Aorta (tissue), 5 donors: ENCODE data around the gene DDX25. TPM values are rescaled to one million over a fixed set of nuclear protein-coding genes. Genes with fewer than 3 reads are reported as not detected.
"Not testable (repeated sequence)": the region's sequence is repeated elsewhere in the genome, so short reads cannot be mapped to it uniquely, and the experiment has no call there.

Source experiments
- ATAC-seq: fragments of 200-7000 bp; cut with Tn5 transposase; one replicate; pipeline ENCODE4 v1.9.1; 2022; ENCODE audit warnings: moderate library complexity; ENCODE audit not compliant: low FRiP score
- DNase-seq, 2 donors: peaks; one replicate each; pipeline ENCODE4 v3.0.0-alpha.2; 2020
- H3K27ac ChIP-seq, 2 donors: one replicate each; pipeline ENCODE4 v1.5.1; 2013; ENCODE audit warnings: low read length in 2 of 2, mild to moderate bottlenecking in 2 of 2, moderate library complexity in 2 of 2, control low read depth in 1 of 2, inconsistent platforms in 1 of 2, low read depth in 1 of 2
- H3K27me3 ChIP-seq, 2 donors: one replicate each; pipeline ENCODE4 v1.6.1; 2013; ENCODE audit warnings: control low read depth in 1 of 2, low read length in 1 of 2, mild to moderate bottlenecking in 1 of 2, moderate library complexity in 1 of 2; ENCODE audit not compliant: insufficient read depth in 2 of 2, control insufficient read depth in 1 of 2
- H3K36me3 ChIP-seq, 2 donors: one replicate each; pipeline ENCODE4 v1.6.1; 2013; ENCODE audit warnings: control low read depth in 1 of 2, low read length in 1 of 2, mild to moderate bottlenecking in 1 of 2; ENCODE audit not compliant: insufficient read depth in 2 of 2, control insufficient read depth in 1 of 2
- H3K4me1 ChIP-seq, 2 donors: one replicate each; pipeline ENCODE4 v1.6.1; 2013; ENCODE audit warnings: low read length in 2 of 2, control low read depth in 1 of 2, mild to moderate bottlenecking in 1 of 2, moderate library complexity in 1 of 2; ENCODE audit not compliant: insufficient read depth in 2 of 2, control insufficient read depth in 1 of 2
- H3K4me3 ChIP-seq, 2 donors: one replicate each; pipeline ENCODE4 v1.5.1; 2013; ENCODE audit warnings: low read length in 2 of 2, control low read depth in 1 of 2, mild to moderate bottlenecking in 1 of 2
- H3K9me3 ChIP-seq: one replicate; pipeline ENCODE4 v1.6.1; 2013; ENCODE audit warnings: mild to moderate bottlenecking, low read length; ENCODE audit not compliant: control insufficient read depth
- WGBS, 2 donors: extraction: QIAGEN DNeasy Blood & Tissue Kit; methylation state at CpG; one replicate each; pipeline ENCODE4 v1.1.7; 2013; 5-methylcytosine and 5-hydroxymethylcytosine counted together
- intact Hi-C, 2 donors: fragments of 100-400 bp; cut with DNase I; formaldehyde crosslinking; loops; one replicate each; pipeline versions ENCODE4 v1.14.2 to v1.15.0; 2022
- polyA plus RNA-seq, 2 donors: library from polyadenylated mRNA; stranded (reverse); fragments of 200-250 nt; gene quantifications; one replicate each; pipeline ENCODE4 v1.2.3, GENCODE V29; 2013
- total RNA-seq, 2 donors: library from RNA; stranded (reverse); fragmentation: NEBNext Ultra II Directional; extraction: Animal tissue kit (Norgen Biotek cat#: 25700); gene quantifications; one replicate each; pipeline ENCODE4 v1.2.1, GENCODE V29; 2021
- donor health status: healthy with polysubstance abuse.
- donor health status: Bipolar disorder and iron deficiency.
- donor health status: DM: no; HTN: no; CAD: no.
- donor health status: DM: no; HTN: no; CAD: no.
- donor health status: DM: yes; HTN: yes; CAD: no.

DDX25 gene
- total and polyA plus RNA-seq, 4 donors, result 0.30 TPM; not detected in 3

- WGBS, 2 donors, result 81 to 84% methylated on average over 6 of the region's 6 CpGs
- no peak overlapping the region for H3K4me3 ChIP-seq
Measured at GRCh38 chr11:125901872-125902271, 2.4 kb upstream of the DDX25 start.

GRCh38 chr11:125902277-125902926, 1.9 kb upstream of the DDX25 start:
- H3K4me1 ChIP-seq, result no peaks in the 10 kb centered on the region
- peak overlapping the region; percentile 48 to 95 for H3K4me3 ChIP-seq
- H3K36me3 ChIP-seq, result peaks cover 0 to 2% of the 10 kb centered on the region in 2 donors
- H3K27ac ChIP-seq, result peak overlapping the region in 1 of 2 donors; percentile 95
- DNase-seq (no peak), ATAC-seq (no peak)
- intact Hi-C loops, result no loop called here
- no peaks in the 10 kb centered on the region for H3K9me3 ChIP-seq
- H3K27me3 ChIP-seq, result no peaks in the 10 kb centered on the region
- 46 to 51% methylated on average over 20 of the region's 20 CpGs for WGBS, 2 donors

More at GRCh38 chr11:125901872-125902271, 2.4 kb upstream of the DDX25 start:
- DNase-seq (no peak), ATAC-seq (no peak)
- intact Hi-C loops, result no loop called here
- peaks cover 0 to 2% of the 10 kb centered on the region in 2 donors for H3K36me3 ChIP-seq
- no peaks in the 10 kb centered on the region for H3K9me3 ChIP-seq
- no peak overlapping the region for H3K27ac ChIP-seq
- no peaks in the 10 kb centered on the region for H3K27me3 ChIP-seq
- no peaks in the 10 kb centered on the region for H3K4me1 ChIP-seq

GRCh38 chr11:125902927-125903710, 1.2 kb upstream of the DDX25 start, which contains the start of gene PUS3:
Gene PUS3 (minus strand): TSS chr11:125903206. CDS start chr11:125896284, 6,922 bp downstream.
- peaks cover 0 to 2% of the 10 kb centered on the region in 2 donors for H3K36me3 ChIP-seq
- H3K4me3 ChIP-seq, result peak within 1 kb of the TSS; percentile 48 to 95
- H3K27ac ChIP-seq, result peak within 1 kb of the TSS in 1 of 2 donors; percentile 95
- intact Hi-C loops, result no loop called here
- peak; percentile 93 to 97 for DNase-seq
- no peaks in the 10 kb centered on the region for H3K27me3 ChIP-seq
- H3K9me3 ChIP-seq, result no peaks in the 10 kb centered on the region
- WGBS, 2 donors, result 2% methylated on average over 31 of the region's 31 CpGs
- H3K4me1 ChIP-seq, result no peaks in the 10 kb centered on the region
- ATAC-seq, result peak; percentile 95

- no peaks in the 10 kb centered on the region for H3K9me3 ChIP-seq
- no peaks in the 10 kb centered on the region for H3K4me1 ChIP-seq
- H3K27me3 ChIP-seq, result no peaks in the 10 kb centered on the region
- ATAC-seq (no peak), DNase-seq (no peak)
- H3K27ac ChIP-seq, result no peak overlapping the region
- intact Hi-C loops, result no loop called here
- H3K36me3 ChIP-seq, result peaks cover 0 to 2% of the 10 kb centered on the region in 2 donors
- WGBS, 2 donors, result 47 to 50% methylated on average over 11 of the region's 11 CpGs
- H3K4me3 ChIP-seq, result no peak overlapping the region
Measured at GRCh38 chr11:125904678-125905077, 370 bp downstream of the DDX25 start.

- Histone ChIP-seq H3K4me3 (no peak overlapping the region), H3K36me3 (no peaks in the 10 kb centered on the region), H3K9me3 (no peaks in the 10 kb centered on the region), H3K4me1 (no peaks in the 10 kb centered on the region), H3K27ac (no peak overlapping the region), H3K27me3 (no peaks in the 10 kb centered on the region)
- ATAC-seq, result no peak
- no peak for DNase-seq
- intact Hi-C loops, result no loop called here
- 73 to 82% methylated on average over 8 of the region's 8 CpGs for WGBS, 2 donors
Measured at GRCh38 chr11:125910226-125910849, 6.0 kb downstream of the DDX25 start.

- DNase-seq, H3K27ac ChIP-seq, H3K4me3 ChIP-seq, ATAC-seq, H3K4me1 ChIP-seq, H3K27me3 ChIP-seq, H3K9me3 ChIP-seq, H3K36me3 ChIP-seq, intact Hi-C loops: not testable (repeated sequence)
- 81 to 88% methylated on average over 3 of the region's 3 CpGs for WGBS, 2 donors
Measured at GRCh38 chr11:125914601-125915000, 10.3 kb downstream of the DDX25 start.

GRCh38 chr11:125916683-125917347, 12.5 kb downstream of the DDX25 start:
- DNase-seq (no peak), ATAC-seq (no peak)
- Histone ChIP-seq H3K4me3 (no peak overlapping the region), H3K27ac (no peak overlapping the region), H3K4me1 (no peaks in the 10 kb centered on the region), H3K27me3 (peaks cover 0 to 2% of the 10 kb centered on the region in 2 donors), H3K36me3 (no peaks in the 10 kb centered on the region), H3K9me3 (no peaks in the 10 kb centered on the region)
- 70 to 73% methylated on average over 12 of the region's 12 CpGs for whole genome bisulfite sequencing, 2 donors
- intact Hi-C loops, result no loop called here

GRCh38 chr11:125918140-125918840, 14.0 kb downstream of the DDX25 start:
- 79 to 81% methylated on average over 13 of the region's 13 CpGs for WGBS, 2 donors
- H3K4me1 ChIP-seq, result no peaks in the 10 kb centered on the region
- no peaks in the 10 kb centered on the region for H3K9me3 ChIP-seq
- H3K27ac ChIP-seq, result no peak overlapping the region
- intact Hi-C loops, result no loop called here
- H3K4me3 ChIP-seq, result no peak overlapping the region
- peaks cover 0 to 2% of the 10 kb centered on the region in 2 donors for H3K27me3 ChIP-seq
- ATAC-seq (no peak), DNase-seq (no peak)
- no peaks in the 10 kb centered on the region for H3K36me3 ChIP-seq
